ENCODE results near the gene SLC13A4. TPM values are rescaled to one million over a fixed set of nuclear protein-coding genes. Genes with fewer than 3 reads are reported as not detected.

The SLC13A4 gene
- total and polyA plus RNA-seq, 2 of the 13 experiments (the other 11 are each of a cell fraction or from before 2014, with no cell fraction given): 0.04 TPM; not detected in 1

GRCh38 chr7:135756191-135756590 lies 28.2 kb upstream of the SLC13A4 start:
- peaks cover 2 to 47% of the 10 kb centered on the region in 2 experiments; a peak in 3 of 5 replicates for H3K27me3 ChIP-seq (ENCODE audit: control insufficient read depth in 1 of 2, insufficient read depth in 2 of 2, low read length in 2 of 2)
- intact Hi-C loops (cut with micrococcal nuclease; ENCODE audit: unreplicated experiment) (no loop called here), in situ Hi-C loops (cut with HindIII; ENCODE audit: extremely low pct_ligation_motif_present, low pct_unique_long_range_greater_than_20kb) (no loop called here)
- no TSS peak for BruUV-seq (replicated peaks)
- no peak overlapping the region for H3K27ac ChIP-seq (ENCODE audit: extremely low read length, insufficient read depth, low read length)
- H3K9ac ChIP-seq (ENCODE audit: insufficient read depth, low read depth, low read length): no peak overlapping the region
- H2AFZ ChIP-seq (ENCODE audit: low read length): no peak overlapping the region
- POLR2A ChIA-PET: no interaction called here
- no peak overlapping the region for H3K4me2 ChIP-seq (ENCODE audit: low read depth, low read length)
- DNase-seq (ENCODE audit: low spot score) (no peak), FAIRE-seq (no peak), ATAC-seq (no peak)
- H3K4me3 ChIP-seq (replicated peaks in 1 of 3; ENCODE audit: insufficient read depth in 1 of 3, low read depth in 2 of 3, low read length in 3 of 3): no peak overlapping the region
- no peak for TF ChIP-seq NFIC (IDR thresholded peaks at IDR 0.05; ENCODE audit: low read length)
- no peak for TF ChIP-seq HNRNPLL (IDR thresholded peaks at IDR 0.05; ENCODE audit: low read depth, low read length, poor library complexity, severe bottlenecking)
- TF ChIP-seq PHF5A (CRISPR knock-in tag; IDR thresholded peaks at IDR 0.05; ENCODE audit: low read depth, unreplicated experiment): no peak
- TF ChIP-seq ARID5B (CRISPR knock-in tag; IDR thresholded peaks at IDR 0.05): no peak
- TF ChIP-seq ZNF34 (CRISPR knock-in tag; IDR thresholded peaks at IDR 0.05; ENCODE audit: borderline replicate concordance): no peak
- no peak for TF ChIP-seq MZF1 (CRISPR knock-in tag; IDR thresholded peaks at IDR 0.05; ENCODE audit: borderline replicate concordance)
- 3% methylated on average over 5 of the region's 5 CpGs for WGBS (ENCODE audit: low lambda C conversion rate)
- H3K36me3 ChIP-seq (replicated peaks in 1 of 2; ENCODE audit: control insufficient read depth in 1 of 2, insufficient read depth in 2 of 2, low read length in 2 of 2): no peaks in the 10 kb centered on the region
- no peaks in the 10 kb centered on the region for H3K79me2 ChIP-seq (ENCODE audit: insufficient read depth, low read length)
- CTCF ChIA-PET (ENCODE audit: low intra/inter-chr PET ratio, low total read pairs): no interaction called here
- no peaks in the 10 kb centered on the region for H3K4me1 ChIP-seq (ENCODE audit: insufficient read depth, low read length)
- H4K20me1 ChIP-seq (ENCODE audit: insufficient read depth, low read length): no peaks in the 10 kb centered on the region
- no peaks in the 10 kb centered on the region for H3K9me3 ChIP-seq (ENCODE audit: low read length)

Data from HepG2 (cell line).